ENCODE data around the gene REEP5.
"Not testable (repeated sequence)": the region's sequence is repeated elsewhere in the genome, so short reads cannot be mapped to it uniquely, and the experiment has no call there.

REEP5 gene

DNA sequence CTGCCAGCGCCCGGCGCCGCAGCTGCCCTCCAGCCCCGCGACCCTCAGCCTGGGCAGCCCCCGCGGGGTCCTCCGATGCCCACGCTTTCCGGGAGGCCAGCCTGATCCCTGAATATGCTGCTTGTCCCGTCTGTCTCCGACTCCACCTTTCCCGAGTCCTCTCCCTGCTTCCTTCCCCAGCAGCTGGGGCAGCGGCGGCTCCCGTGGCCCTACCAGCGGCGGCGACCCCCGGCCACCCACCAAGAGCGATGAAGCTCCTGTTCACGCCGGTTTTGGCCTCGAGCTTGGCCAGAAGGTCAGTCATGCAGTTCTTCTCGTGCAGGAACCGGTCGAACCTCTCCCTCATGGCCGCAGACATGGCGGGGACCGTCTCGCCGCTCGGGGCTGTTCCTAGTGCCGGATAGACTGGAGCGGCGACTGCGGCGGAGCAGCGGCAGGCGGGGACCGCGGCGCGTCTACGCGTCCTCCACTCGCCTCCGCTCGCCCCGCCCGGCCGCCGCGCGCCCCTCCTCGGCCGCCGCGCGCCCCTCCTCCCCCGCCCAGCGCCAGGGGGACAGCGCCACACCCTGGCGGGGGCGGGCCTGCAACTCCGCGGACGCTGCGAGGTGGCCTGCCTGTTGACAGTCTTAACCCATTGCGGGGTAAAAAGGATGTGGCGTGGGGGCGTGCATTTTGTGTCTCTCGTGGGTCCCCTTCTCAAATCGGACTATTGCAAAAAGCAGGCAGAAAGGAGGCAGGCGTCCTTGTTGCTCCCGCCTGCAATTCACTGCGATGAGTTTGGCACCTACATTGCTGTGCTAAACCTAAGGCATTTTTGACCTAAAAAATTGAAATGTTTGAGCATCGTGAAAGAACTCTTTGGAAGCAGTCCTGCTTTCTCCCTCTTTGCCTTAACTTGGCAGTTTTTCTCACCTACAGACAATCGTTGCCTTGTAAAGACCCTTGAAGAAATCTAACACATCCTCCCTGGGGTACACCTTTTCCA lies at the start of gene REEP5:
TSS of gene REEP5 (minus strand) at position 395 of the 985 bp plus-strand sequence. CDS start at position 358, 37 bp downstream.
- peak within 1 kb of the TSS; percentile 87 for H3K4me3 ChIP-seq (ENCODE audit: low read depth, low read length)
- peak; percentile 91 for TF ChIP-seq POLR2A (IDR thresholded peaks at IDR 0.05; ENCODE audit: extremely low read depth, insufficient read length)
- no peak; the same call in none of the 2 replicates for TF ChIP-seq MYC (IDR thresholded peaks at IDR 0.05; ENCODE audit: low read depth, low read length)
- TF ChIP-seq, protein P1, sequence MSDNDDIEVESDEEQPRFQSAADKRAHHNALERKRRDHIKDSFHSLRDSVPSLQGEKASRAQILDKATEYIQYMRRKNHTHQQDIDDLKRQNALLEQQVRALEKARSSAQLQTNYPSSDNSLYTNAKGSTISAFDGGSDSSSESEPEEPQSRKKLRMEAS (IDR thresholded peaks at IDR 0.05; ENCODE audit: low read depth, low read length): 0 out of 2 replicates have a peak, but pooled peaks have one; percentile 21
- TF ChIP-seq, protein P2, sequence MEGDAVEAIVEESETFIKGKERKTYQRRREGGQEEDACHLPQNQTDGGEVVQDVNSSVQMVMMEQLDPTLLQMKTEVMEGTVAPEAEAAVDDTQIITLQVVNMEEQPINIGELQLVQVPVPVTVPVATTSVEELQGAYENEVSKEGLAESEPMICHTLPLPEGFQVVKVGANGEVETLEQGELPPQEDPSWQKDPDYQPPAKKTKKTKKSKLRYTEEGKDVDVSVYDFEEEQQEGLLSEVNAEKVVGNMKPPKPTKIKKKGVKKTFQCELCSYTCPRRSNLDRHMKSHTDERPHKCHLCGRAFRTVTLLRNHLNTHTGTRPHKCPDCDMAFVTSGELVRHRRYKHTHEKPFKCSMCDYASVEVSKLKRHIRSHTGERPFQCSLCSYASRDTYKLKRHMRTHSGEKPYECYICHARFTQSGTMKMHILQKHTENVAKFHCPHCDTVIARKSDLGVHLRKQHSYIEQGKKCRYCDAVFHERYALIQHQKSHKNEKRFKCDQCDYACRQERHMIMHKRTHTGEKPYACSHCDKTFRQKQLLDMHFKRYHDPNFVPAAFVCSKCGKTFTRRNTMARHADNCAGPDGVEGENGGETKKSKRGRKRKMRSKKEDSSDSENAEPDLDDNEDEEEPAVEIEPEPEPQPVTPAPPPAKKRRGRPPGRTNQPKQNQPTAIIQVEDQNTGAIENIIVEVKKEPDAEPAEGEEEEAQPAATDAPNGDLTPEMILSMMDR (IDR thresholded peaks at IDR 0.05; ENCODE audit: low read depth, low read length): peak; percentile 54
- DNase-seq (ENCODE audit: low read depth): peak; percentile 89

DNA sequence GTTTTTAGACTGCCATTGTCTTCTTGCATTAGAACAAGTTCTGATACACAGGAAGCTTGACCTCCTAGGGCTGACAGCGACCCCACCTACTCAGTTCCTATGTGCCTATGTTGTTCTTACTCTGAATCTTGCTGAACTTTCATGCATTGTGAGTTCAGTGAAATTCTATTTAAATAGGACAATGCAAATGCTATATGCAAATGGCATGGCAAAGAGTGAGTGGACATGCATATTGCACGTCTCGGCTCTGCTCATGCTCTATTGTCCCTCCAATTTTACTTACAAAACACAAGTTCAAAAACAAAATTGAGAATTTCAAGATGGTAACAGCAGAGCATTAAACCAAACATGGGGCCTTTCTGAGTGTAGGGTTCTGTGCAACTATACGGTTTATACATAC lies 49.2 kb upstream of the REEP5 start:
- H3K4me3 ChIP-seq (ENCODE audit: low read depth, low read length): no peak overlapping the region
- no peak for TF ChIP-seq POLR2A (IDR thresholded peaks at IDR 0.05; ENCODE audit: extremely low read depth, insufficient read length)
- TF ChIP-seq MYC (IDR thresholded peaks at IDR 0.05; ENCODE audit: low read depth, low read length): no peak
- no peak for DNase-seq (ENCODE audit: low read depth)

DNA sequence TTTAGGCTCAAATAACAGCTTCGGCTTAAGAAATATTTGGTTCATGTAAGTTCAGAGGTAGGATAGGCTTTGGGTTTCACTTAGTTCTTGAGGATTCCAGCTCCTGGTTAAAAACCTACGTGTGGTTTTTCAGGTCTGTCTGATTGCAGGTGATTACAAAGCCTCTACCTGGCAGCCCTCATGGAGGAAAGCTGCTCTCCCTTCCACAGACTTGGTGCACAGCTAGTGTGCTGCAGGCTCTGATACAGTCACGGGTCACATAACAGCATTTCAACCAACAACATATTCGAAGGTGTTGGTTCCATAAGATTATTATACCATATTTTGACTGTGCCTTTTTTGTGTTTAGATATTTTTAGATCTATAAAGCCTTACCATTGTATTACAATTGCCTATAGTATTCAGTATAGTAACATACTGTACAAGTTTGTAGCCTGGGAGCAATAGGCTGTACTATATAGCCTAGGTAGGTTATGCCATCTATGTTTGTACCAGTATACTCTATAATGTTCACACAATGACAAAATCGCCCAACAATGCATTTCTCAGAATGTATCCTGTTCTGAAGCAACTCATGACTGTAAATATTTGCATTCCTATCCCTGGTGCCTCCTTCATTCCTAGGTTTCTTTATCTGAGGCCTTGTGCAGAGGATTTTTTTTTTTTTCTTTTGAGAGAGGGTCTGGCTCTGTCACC lies 46.5 kb upstream of the REEP5 start:
- TF ChIP-seq, protein P1 (IDR thresholded peaks at IDR 0.05; ENCODE audit: low read depth, low read length): no peak
- TF ChIP-seq POLR2A (IDR thresholded peaks at IDR 0.05; ENCODE audit: extremely low read depth, insufficient read length) (no peak), MYC (IDR thresholded peaks at IDR 0.05; ENCODE audit: low read depth, low read length) (no peak)
- TF ChIP-seq, protein P2 (IDR thresholded peaks at IDR 0.05; ENCODE audit: low read depth, low read length): no peak
- no peak overlapping the region for H3K4me3 ChIP-seq (ENCODE audit: low read depth, low read length)
- DNase-seq (ENCODE audit: low read depth): no peak

DNA sequence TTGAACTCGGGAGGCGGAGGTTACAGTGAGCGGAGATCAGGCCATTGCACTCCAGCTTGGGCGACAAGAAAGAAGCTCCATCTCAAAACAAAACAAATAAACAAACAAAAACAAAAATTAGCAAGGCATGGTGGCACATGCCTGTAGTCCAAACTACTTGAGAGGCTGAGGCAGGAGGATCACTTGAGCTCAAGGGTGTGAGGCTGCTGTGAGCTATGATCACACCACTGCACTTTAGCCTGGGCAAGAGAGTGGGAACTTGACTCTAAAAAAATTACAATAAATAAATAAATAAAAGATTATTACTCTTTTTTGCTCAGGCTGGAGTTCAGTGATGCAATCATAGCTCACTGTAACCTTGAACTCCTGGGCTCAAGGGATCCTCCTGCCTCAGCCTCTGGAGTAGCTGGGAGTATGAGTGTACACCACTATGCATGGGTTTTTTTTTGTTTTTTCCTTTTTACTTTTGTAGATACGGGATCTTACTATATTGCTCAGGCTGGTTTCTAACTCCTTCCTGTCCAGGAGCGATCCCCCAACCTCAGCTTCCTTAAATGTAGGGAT lies 45.6 kb upstream of the REEP5 start:
- no peak overlapping the region for H3K4me3 ChIP-seq (ENCODE audit: low read depth, low read length)
- no peak for DNase-seq (ENCODE audit: low read depth)
- TF ChIP-seq MYC (IDR thresholded peaks at IDR 0.05; ENCODE audit: low read depth, low read length) (no peak), POLR2A (IDR thresholded peaks at IDR 0.05; ENCODE audit: extremely low read depth, insufficient read length) (no peak)
- TF ChIP-seq, protein P2 (IDR thresholded peaks at IDR 0.05; ENCODE audit: low read depth, low read length): no peak
- TF ChIP-seq, protein P1 (IDR thresholded peaks at IDR 0.05; ENCODE audit: low read depth, low read length): no peak

DNA sequence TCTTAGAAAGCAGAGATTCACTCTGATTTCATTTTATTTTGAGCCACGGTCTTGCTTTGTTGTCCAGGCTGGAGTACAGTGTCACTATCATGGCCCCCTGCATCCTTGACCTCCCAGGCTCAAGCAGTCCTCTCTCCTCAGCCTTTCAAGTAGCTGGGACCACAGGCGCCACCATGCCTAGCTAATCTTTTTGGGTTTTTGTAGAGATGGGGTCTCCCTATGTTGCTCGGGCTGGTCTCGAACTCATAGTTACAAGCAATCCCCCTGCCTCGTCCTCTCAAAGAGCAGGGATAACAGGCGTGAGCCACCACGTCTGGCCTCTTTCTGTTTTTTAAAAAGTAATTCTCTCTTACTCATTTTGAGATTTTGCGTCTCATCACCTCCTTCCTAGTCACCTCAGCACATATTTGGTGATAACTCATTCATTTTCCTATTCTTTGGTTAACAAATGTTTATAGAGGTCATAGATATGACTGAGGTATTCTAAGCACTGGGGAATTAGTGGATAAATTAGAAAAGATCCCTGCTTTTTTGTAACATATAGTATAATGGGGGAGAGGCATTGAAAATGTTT lies 43.8 kb upstream of the REEP5 start:
- no peak for DNase-seq (ENCODE audit: low read depth)
- TF ChIP-seq POLR2A (IDR thresholded peaks at IDR 0.05; ENCODE audit: extremely low read depth, insufficient read length): no peak
- TF ChIP-seq, protein P1 (IDR thresholded peaks at IDR 0.05; ENCODE audit: low read depth, low read length): no peak
- TF ChIP-seq MYC (IDR thresholded peaks at IDR 0.05; ENCODE audit: low read depth, low read length): no peak
- TF ChIP-seq, protein P2 (IDR thresholded peaks at IDR 0.05; ENCODE audit: low read depth, low read length): no peak

DNA sequence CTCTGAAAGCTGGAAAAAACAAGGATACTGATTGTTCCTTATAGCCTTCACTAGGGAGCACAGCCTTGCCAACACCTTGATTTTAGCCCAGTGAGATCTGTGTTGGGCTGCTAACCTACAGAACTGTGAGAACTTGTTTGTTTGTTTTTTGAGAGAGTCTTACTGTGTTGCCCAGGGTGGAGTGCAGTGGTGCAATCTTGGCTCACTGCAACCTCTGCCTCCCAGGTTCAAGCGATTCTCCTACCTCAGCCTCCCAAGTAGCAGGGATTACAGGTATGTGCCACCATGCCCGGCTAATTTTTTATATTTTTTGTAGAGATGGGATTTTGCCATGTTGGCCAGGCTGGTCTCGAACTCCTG lies 41.3 kb upstream of the REEP5 start:
- not testable (repeated sequence) for DNase-seq (ENCODE audit: low read depth)

More for the DNA sequence above, 43.8 kb upstream of the REEP5 start:
- H3K4me3 ChIP-seq (ENCODE audit: low read depth, low read length): no peak overlapping the region

More for the DNA sequence above, 41.3 kb upstream of the REEP5 start:
- H3K4me3 ChIP-seq (ENCODE audit: low read depth, low read length): not testable (repeated sequence)

Measured in NB4 (cell line).